PFSK-1 (cell line): ENCODE results near the gene FABP1.

Experiments used
- FOXP2 ChIP-seq: optimal IDR thresholded peaks from 2 replicates; pipeline ENCODE3; 2011; ENCODE audit warnings: borderline replicate concordance, control low read depth, inconsistent platforms; ENCODE audit not compliant: insufficient read depth; ENCODE audit errors: extremely low read length, extremely low read depth
- POLR2AphosphoS5 ChIP-seq: IDR thresholded peaks from 2 replicates; pipeline ENCODE4 v1.6.1; 2012; ENCODE audit warnings: low read depth, mild to moderate bottlenecking, control low read depth, low read length, moderate library complexity
- REST ChIP-seq, 2 experiments: IDR thresholded peaks; 2 replicates each; pipeline versions ENCODE4 v1.6.1 to v1.8.0; 2011 to 2012; ENCODE audit warnings: low read depth in 2 of 2, low read length in 2 of 2, control low read depth in 1 of 2, inconsistent platforms in 1 of 2, mild to moderate bottlenecking in 1 of 2, moderate library complexity in 1 of 2; ENCODE audit not compliant: insufficient read depth in 1 of 2
- SIN3A ChIP-seq: IDR thresholded peaks from 2 replicates; pipeline ENCODE4 v1.6.1; 2012; ENCODE audit warnings: mild to moderate bottlenecking, low read length, moderate library complexity, borderline replicate concordance; ENCODE audit not compliant: insufficient read depth
- TAF1 ChIP-seq: IDR thresholded peaks from 2 replicates; pipeline ENCODE4 v1.6.1; 2012; ENCODE audit warnings: low read length, control low read depth, borderline replicate concordance; ENCODE audit not compliant: insufficient read depth

The FABP1 gene

GRCh38 chr2:88110830-88111229, 17.0 kb downstream of the FABP1 start:
- no peak for TF ChIP-seq FOXP2
- no peak for TF ChIP-seq SIN3A
- TF ChIP-seq REST (IDR thresholded peaks at IDR 0.05; ENCODE audit: insufficient read depth in 1 of 2, low read depth in 2 of 2, low read length in 2 of 2): no peak
- no peak for TF ChIP-seq TAF1
- no peak for TF ChIP-seq POLR2AphosphoS5

GRCh38 chr2:88108796-88109195, 19.1 kb downstream of the FABP1 start:
- TF ChIP-seq TAF1: no peak
- no peak for TF ChIP-seq FOXP2
- no peak for TF ChIP-seq POLR2AphosphoS5
- no peak for TF ChIP-seq SIN3A
- TF ChIP-seq REST (IDR thresholded peaks at IDR 0.05; ENCODE audit: insufficient read depth in 1 of 2, low read depth in 2 of 2, low read length in 2 of 2): no peak

GRCh38 chr2:88100489-88100858, 27.4 kb downstream of the FABP1 start:
- TF ChIP-seq POLR2AphosphoS5 (no peak), FOXP2 (no peak), REST (IDR thresholded peaks at IDR 0.05; ENCODE audit: insufficient read depth in 1 of 2, low read depth in 2 of 2, low read length in 2 of 2) (no peak), SIN3A (no peak), TAF1 (no peak)

- TF ChIP-seq FOXP2 (no peak), POLR2AphosphoS5 (no peak), TAF1 (no peak), SIN3A (no peak), REST (IDR thresholded peaks at IDR 0.05; ENCODE audit: insufficient read depth in 1 of 2, low read depth in 2 of 2, low read length in 2 of 2) (no peak)
Observed at GRCh38 chr2:88099798-88100488, 27.9 kb downstream of the FABP1 start.
